Loucy (cell line): ENCODE data around the gene ENPP3.

Experiments
- CTCF ChIP-seq: fragments of 200-600 bp; sonication (generic); conservative IDR thresholded peaks from 2 replicates; pipeline ENCODE4 v1.5.1; 2014; ENCODE audit warnings: mild to moderate bottlenecking, antibody characterized with exemption, low read length
- EZH2phosphoT487 ChIP-seq: fragments of 200-600 bp; IDR thresholded peaks from 2 replicates; pipeline ENCODE4 v1.6.1; 2018; ENCODE audit warnings: antibody characterized with exemption, mild to moderate bottlenecking, moderate library complexity, borderline replicate concordance

- TF ChIP-seq CTCF (no peak), EZH2phosphoT487 (no peak)
Observed at GRCh38 chr6:131728296-131728939, 91.3 kb downstream of the ENPP3 start.
